Measurements from ENCODE around the gene EEIG1. TPM values are rescaled to one million over a fixed set of nuclear protein-coding genes. Genes with fewer than 3 reads are reported as not detected.

Gene EEIG1
- total and polyA plus RNA-seq, 3 experiments from 2014 or later = 82.2 to 167 (median 93.3) TPM

- Mint-ChIP-seq H3K9me3 (no peaks in the 10 kb centered on the region), H3K27ac (peak overlapping the region in 5 of 8 donors; percentile 42 to 90 (median 68)), H3K4me3 (no peak overlapping the region), H3K4me1 (peaks cover 39 to 67% (median 43%) of the 10 kb centered on the region in 3 donors), H3K36me3 (peaks cover 0 to 81% (median 4%) of the 10 kb centered on the region in 3 donors), H3K27me3 (no peaks in the 10 kb centered on the region)
- H3K9me3 ChIP-seq (ENCODE audit: low read length) = no peaks in the 10 kb centered on the region
- CTCF ChIA-PET = interaction anchor here (0.9 to 27.7 kb wide), 4 partner anchors 8 to 81 kb away, joined by 3 to 485 read pairs (median 4); no protein-coding TSS in a partner anchor
- no peak overlapping the region for H3K27ac ChIP-seq (ENCODE audit: low read depth, low read length)
- no peaks in the 10 kb centered on the region for H3K27me3 ChIP-seq (ENCODE audit: insufficient read depth, low read length, poor library complexity, severe bottlenecking)
- no peak overlapping the region for H3K4me3 ChIP-seq (ENCODE audit: low read length)
- DNase-seq = peak in 1 of 5 donors; percentile 53
- peaks cover 67% of the 10 kb centered on the region for H3K4me1 ChIP-seq (ENCODE audit: insufficient read depth, low read length)
- H3K36me3 ChIP-seq (ENCODE audit: insufficient read depth, low read length) = peaks cover 56% of the 10 kb centered on the region
- POLR2A ChIA-PET = interaction anchor here (0.7 to 1.1 kb wide), 3 partner anchors 13 to 153 kb away, joined by 3 to 8 read pairs (median 3); no protein-coding TSS in a partner anchor
Observed at GRCh38 chr9:127949827-127950512, 30.8 kb downstream of the EEIG1 start.

- H3K27me3 ChIP-seq (ENCODE audit: insufficient read depth, low read length, poor library complexity, severe bottlenecking) = no peaks in the 10 kb centered on the region
- Mint-ChIP-seq H3K4me3 (no peak overlapping the region), H3K27ac (peak overlapping the region in 6 of 8 donors; percentile 18 to 76 (median 56)), H3K36me3 (peaks cover 5 to 88% (median 13%) of the 10 kb centered on the region in 3 donors), H3K9me3 (no peaks in the 10 kb centered on the region), H3K4me1 (peaks cover 29 to 63% (median 36%) of the 10 kb centered on the region in 3 donors), H3K27me3 (no peaks in the 10 kb centered on the region)
- H3K4me1 ChIP-seq (ENCODE audit: insufficient read depth, low read length) = peaks cover 60% of the 10 kb centered on the region
- no peaks in the 10 kb centered on the region for H3K9me3 ChIP-seq (ENCODE audit: low read length)
- no peak overlapping the region for H3K4me3 ChIP-seq (ENCODE audit: low read length)
- peaks cover 74% of the 10 kb centered on the region for H3K36me3 ChIP-seq (ENCODE audit: insufficient read depth, low read length)
- ChIA-PET CTCF (interaction anchor here (27.7 kb wide), 1 partner anchor 83 kb away, joined by 485 read pairs; no protein-coding TSS in a partner anchor), POLR2A (interaction anchor here (0.6 kb wide), 1 partner anchor 49 kb away, joined by 7 read pairs; no protein-coding TSS in a partner anchor)
- no peak overlapping the region for H3K27ac ChIP-seq (ENCODE audit: low read depth, low read length)
- DNase-seq = no peak
Observed at GRCh38 chr9:127947841-127948710, 32.7 kb downstream of the EEIG1 start.

DNA sequence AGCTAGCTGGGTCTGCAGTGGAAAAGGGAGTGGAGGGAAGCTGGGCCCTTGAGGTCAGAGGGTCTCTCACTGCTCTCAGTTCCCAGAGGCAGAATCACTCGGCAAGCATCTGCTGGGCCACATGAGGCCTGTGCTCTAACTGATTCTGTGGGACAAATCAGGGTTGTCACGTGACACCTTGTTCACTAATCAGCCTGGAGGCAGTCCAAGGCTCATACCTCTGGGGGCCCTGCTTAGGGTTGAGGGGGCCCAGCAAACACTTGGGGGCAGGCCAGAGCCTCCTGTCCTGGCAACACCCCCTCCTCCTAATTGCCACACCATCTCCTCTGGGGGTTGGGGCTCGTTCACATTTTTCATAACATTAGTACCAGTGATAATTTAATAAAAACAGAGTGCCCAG lies 34.1 kb downstream of the EEIG1 start:
- Mint-ChIP-seq H3K9me3 (no peaks in the 10 kb centered on the region), H3K4me3 (no peak overlapping the region), H3K27me3 (no peaks in the 10 kb centered on the region), H3K36me3 (peaks cover 8 to 91% (median 14%) of the 10 kb centered on the region in 3 donors), H3K4me1 (peaks cover 27 to 59% (median 35%) of the 10 kb centered on the region in 3 donors), H3K27ac (peak overlapping the region in 3 of 8 donors; percentile 24 to 63 (median 55))
- Histone ChIP-seq H3K36me3 (ENCODE audit: insufficient read depth, low read length) (peaks cover 81% of the 10 kb centered on the region), H3K9me3 (ENCODE audit: low read length) (no peaks in the 10 kb centered on the region), H3K27me3 (ENCODE audit: insufficient read depth, low read length, poor library complexity, severe bottlenecking) (no peaks in the 10 kb centered on the region), H3K4me1 (ENCODE audit: insufficient read depth, low read length) (peaks cover 55% of the 10 kb centered on the region), H3K27ac (ENCODE audit: low read depth, low read length) (no peak overlapping the region), H3K4me3 (ENCODE audit: low read length) (no peak overlapping the region)
- no peak for DNase-seq
- CTCF ChIA-PET = interaction anchor here (1.0 to 27.7 kb wide), 2 partner anchors 50 to 84 kb away, joined by 3 to 485 read pairs; no protein-coding TSS in a partner anchor
- POLR2A ChIA-PET = no interaction called here

- Mint-ChIP-seq H3K4me3 (peak overlapping the region in 1 of 7 donors; percentile 46), H3K27me3 (no peaks in the 10 kb centered on the region), H3K4me1 (peaks cover 23 to 54% (median 31%) of the 10 kb centered on the region in 3 donors), H3K9me3 (no peaks in the 10 kb centered on the region), H3K36me3 (peaks cover 8 to 95% (median 14%) of the 10 kb centered on the region in 3 donors), H3K27ac (peak overlapping the region in 2 of 8 donors; percentile 24 to 38)
- Histone ChIP-seq H3K4me1 (ENCODE audit: insufficient read depth, low read length) (peaks cover 50% of the 10 kb centered on the region), H3K27ac (ENCODE audit: low read depth, low read length) (no peak overlapping the region), H3K4me3 (ENCODE audit: low read length) (no peak overlapping the region), H3K36me3 (ENCODE audit: insufficient read depth, low read length) (peaks cover 79% of the 10 kb centered on the region), H3K27me3 (ENCODE audit: insufficient read depth, low read length, poor library complexity, severe bottlenecking) (no peaks in the 10 kb centered on the region), H3K9me3 (ENCODE audit: low read length) (no peaks in the 10 kb centered on the region)
- CTCF ChIA-PET = interaction anchor here (0.8 to 27.7 kb wide), 4 partner anchors 9 to 106 kb away, joined by 3 to 485 read pairs (median 3); no protein-coding TSS in a partner anchor
- DNase-seq = no peak
- POLR2A ChIA-PET = no interaction called here
Observed at GRCh38 chr9:127945942-127946341, 34.8 kb downstream of the EEIG1 start.

DNA sequence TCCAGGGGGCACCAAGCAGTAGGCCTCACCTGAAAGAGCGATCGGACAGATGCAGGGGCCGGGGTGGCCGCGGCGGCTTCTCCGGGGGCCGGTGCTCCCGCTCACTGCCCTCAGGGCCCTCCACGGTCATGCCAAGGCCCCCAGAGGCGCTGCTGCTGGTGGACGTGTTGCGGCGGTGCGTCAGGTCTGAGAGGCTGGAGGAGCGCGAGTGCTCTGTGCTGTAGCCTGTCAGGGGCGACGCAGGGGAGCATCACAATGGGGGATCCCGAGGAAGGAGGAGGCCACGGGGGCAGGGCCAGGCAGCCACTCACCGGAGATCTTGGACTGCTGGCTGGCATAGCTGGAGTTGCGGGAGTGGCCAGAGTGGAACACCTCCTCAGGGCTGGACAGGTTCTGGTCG lies 35.5 kb downstream of the EEIG1 start:
- Mint-ChIP-seq H3K9me3 (no peaks in the 10 kb centered on the region), H3K4me3 (no peak overlapping the region), H3K27me3 (no peaks in the 10 kb centered on the region), H3K36me3 (peaks cover 8 to 95% (median 18%) of the 10 kb centered on the region in 3 donors), H3K4me1 (peaks cover 18 to 48% (median 26%) of the 10 kb centered on the region in 3 donors), H3K27ac (peak overlapping the region in 2 of 8 donors; percentile 26 to 47)
- Histone ChIP-seq H3K4me1 (ENCODE audit: insufficient read depth, low read length) (peaks cover 44% of the 10 kb centered on the region), H3K36me3 (ENCODE audit: insufficient read depth, low read length) (peaks cover 80% of the 10 kb centered on the region), H3K4me3 (ENCODE audit: low read length) (no peak overlapping the region), H3K27ac (ENCODE audit: low read depth, low read length) (no peak overlapping the region), H3K27me3 (ENCODE audit: insufficient read depth, low read length, poor library complexity, severe bottlenecking) (no peaks in the 10 kb centered on the region), H3K9me3 (ENCODE audit: low read length) (no peaks in the 10 kb centered on the region)
- POLR2A ChIA-PET = no interaction called here
- DNase-seq = no peak
- CTCF ChIA-PET = interaction anchor here (1.4 to 27.7 kb wide), 3 partner anchors 8 to 107 kb away, joined by 3 to 485 read pairs (median 63); no protein-coding TSS in a partner anchor

DNA sequence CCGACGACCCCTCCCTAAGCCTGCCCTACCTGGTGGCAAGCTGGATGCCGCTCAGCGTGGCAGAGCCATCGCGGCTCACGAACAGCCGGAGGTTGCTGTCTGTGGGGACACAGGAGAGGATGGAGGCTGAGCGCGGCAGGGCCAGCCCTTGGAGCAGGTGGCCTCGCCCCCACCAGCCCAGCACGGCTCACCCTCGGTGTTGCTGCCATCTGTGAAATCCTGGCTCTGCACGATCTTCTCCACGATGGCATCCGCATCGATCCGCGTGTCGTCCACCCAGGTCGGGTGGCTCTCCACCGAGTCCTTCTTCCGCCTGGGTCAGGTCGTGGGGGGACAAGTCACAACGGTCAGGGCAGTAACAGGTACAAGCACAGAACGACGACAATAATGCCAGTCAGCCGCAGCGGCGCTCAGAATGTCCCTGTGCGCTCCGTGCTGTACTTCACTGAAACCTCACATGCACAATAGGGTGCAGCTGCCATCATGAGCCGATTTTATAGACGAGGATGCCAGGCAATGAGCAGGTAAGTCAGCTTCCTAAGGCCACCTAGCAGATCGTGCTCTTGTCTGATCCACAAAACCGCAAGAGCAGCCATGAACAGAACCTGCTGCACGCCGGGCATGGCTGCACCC lies 36.1 kb downstream of the EEIG1 start:
- H3K36me3 ChIP-seq (ENCODE audit: insufficient read depth, low read length) = peaks cover 80% of the 10 kb centered on the region
- no peaks in the 10 kb centered on the region for H3K27me3 ChIP-seq (ENCODE audit: insufficient read depth, low read length, poor library complexity, severe bottlenecking)
- Mint-ChIP-seq H3K4me3 (no peak overlapping the region), H3K36me3 (peaks cover 8 to 94% (median 19%) of the 10 kb centered on the region in 3 donors), H3K27me3 (no peaks in the 10 kb centered on the region), H3K27ac (peak overlapping the region in 3 of 8 donors; percentile 23 to 75 (median 66)), H3K4me1 (peaks cover 16 to 42% (median 21%) of the 10 kb centered on the region in 3 donors), H3K9me3 (no peaks in the 10 kb centered on the region)
- POLR2A ChIA-PET = interaction anchor here (1.4 kb wide), 1 partner anchor 86 kb away, joined by 5 read pairs; no protein-coding TSS in a partner anchor
- H3K4me3 ChIP-seq (ENCODE audit: low read length) = no peak overlapping the region
- no peaks in the 10 kb centered on the region for H3K9me3 ChIP-seq (ENCODE audit: low read length)
- CTCF ChIA-PET = interaction anchor here (1.0 to 27.7 kb wide), 15 partner anchors 9 to 175 kb away, joined by 3 to 485 read pairs (median 8); partner anchors contain the start of genes EEIG1, NAIF1 and PIP5KL1
- no peak for DNase-seq
- no peak overlapping the region for H3K27ac ChIP-seq (ENCODE audit: low read depth, low read length)
- H3K4me1 ChIP-seq (ENCODE audit: insufficient read depth, low read length) = peaks cover 37% of the 10 kb centered on the region

GRCh38 chr9:127943731-127944144 lies 37.1 kb downstream of the EEIG1 start:
- H3K36me3 Mint-ChIP-seq = peaks cover 8 to 92% (median 19%) of the 10 kb centered on the region in 3 donors
- Histone ChIP-seq H3K36me3 (ENCODE audit: insufficient read depth, low read length) (peaks cover 74% of the 10 kb centered on the region), H3K4me1 (ENCODE audit: insufficient read depth, low read length) (peaks cover 32% of the 10 kb centered on the region), H3K27me3 (ENCODE audit: insufficient read depth, low read length, poor library complexity, severe bottlenecking) (no peaks in the 10 kb centered on the region), H3K27ac (ENCODE audit: low read depth, low read length) (no peak overlapping the region), H3K4me3 (ENCODE audit: low read length) (no peak overlapping the region), H3K9me3 (ENCODE audit: low read length) (no peaks in the 10 kb centered on the region)
- no peaks in the 10 kb centered on the region for H3K27me3 Mint-ChIP-seq
- peak overlapping the region in 3 of 7 donors; percentile 17 to 36 (median 18) for H3K4me3 Mint-ChIP-seq
- H3K9me3 Mint-ChIP-seq = no peaks in the 10 kb centered on the region
- CTCF ChIA-PET = interaction anchor here (0.7 to 27.7 kb wide), 22 partner anchors 10 to 181 kb away, joined by 3 to 485 read pairs (median 6); partner anchors contain the start of genes EEIG1, NAIF1 and PIP5KL1
- POLR2A ChIA-PET = interaction anchor here (0.6 to 1.8 kb wide), 7 partner anchors 10 to 87 kb away, joined by 3 to 5 read pairs (median 4); no protein-coding TSS in a partner anchor
- peaks cover 15 to 36% (median 21%) of the 10 kb centered on the region in 3 donors for H3K4me1 Mint-ChIP-seq
- peak overlapping the region in 7 of 8 donors; percentile 30 to 83 (median 66) for H3K27ac Mint-ChIP-seq
- peak; percentile 62 to 82 (median 66) for DNase-seq
